ENCODE measurements around the gene PGAP3.

The PGAP3 gene

GRCh38 chr17:39677072-39677471 is 10.8 kb downstream of the PGAP3 start:
- H3K4me3 ChIP-seq (ENCODE audit: low read depth, low read length), result no peak overlapping the region

GRCh38 chr17:39676198-39676819 is 11.5 kb downstream of the PGAP3 start:
- H3K4me3 ChIP-seq (ENCODE audit: low read depth, low read length), result no peak overlapping the region
- no peak for TF ChIP-seq CTCF (IDR thresholded peaks at IDR 0.05; ENCODE audit: low read depth, low read length)

More at GRCh38 chr17:39677072-39677471, 10.8 kb downstream of the PGAP3 start:
- TF ChIP-seq CTCF (IDR thresholded peaks at IDR 0.05; ENCODE audit: low read depth, low read length), result no peak

- no peak for TF ChIP-seq CTCF (IDR thresholded peaks at IDR 0.05; ENCODE audit: low read depth, low read length)
- H3K4me3 ChIP-seq (ENCODE audit: low read depth, low read length), result no peak overlapping the region
These were observed 12.3 kb downstream of the PGAP3 start for GRCh38 chr17:39675390-39676082.

- no peak overlapping the region for H3K4me3 ChIP-seq (ENCODE audit: low read depth, low read length)
- no peak for TF ChIP-seq CTCF (IDR thresholded peaks at IDR 0.05; ENCODE audit: low read depth, low read length)
These were observed 13.0 kb downstream of the PGAP3 start for GRCh38 chr17:39674702-39675389.

GRCh38 chr17:39674179-39674578 is 13.7 kb downstream of the PGAP3 start:
- no peak overlapping the region for H3K4me3 ChIP-seq (ENCODE audit: low read depth, low read length)
- TF ChIP-seq CTCF (IDR thresholded peaks at IDR 0.05; ENCODE audit: low read depth, low read length), result no peak

GRCh38 chr17:39673335-39674081 is 14.3 kb downstream of the PGAP3 start:
- TF ChIP-seq CTCF (IDR thresholded peaks at IDR 0.05; ENCODE audit: low read depth, low read length), result no peak
- H3K4me3 ChIP-seq (ENCODE audit: low read depth, low read length), result no peak overlapping the region

Data from WI38 (cell line).